T1000 (cell line): ENCODE measurements around the gene MOV10L1.

Experiments
- DNase-seq: peaks from one replicate; lab custom pipeline; 2025; ENCODE audit warnings: mixed read lengths; lab: John Stamatoyannopoulos, UW

MOV10L1 gene

DNA sequence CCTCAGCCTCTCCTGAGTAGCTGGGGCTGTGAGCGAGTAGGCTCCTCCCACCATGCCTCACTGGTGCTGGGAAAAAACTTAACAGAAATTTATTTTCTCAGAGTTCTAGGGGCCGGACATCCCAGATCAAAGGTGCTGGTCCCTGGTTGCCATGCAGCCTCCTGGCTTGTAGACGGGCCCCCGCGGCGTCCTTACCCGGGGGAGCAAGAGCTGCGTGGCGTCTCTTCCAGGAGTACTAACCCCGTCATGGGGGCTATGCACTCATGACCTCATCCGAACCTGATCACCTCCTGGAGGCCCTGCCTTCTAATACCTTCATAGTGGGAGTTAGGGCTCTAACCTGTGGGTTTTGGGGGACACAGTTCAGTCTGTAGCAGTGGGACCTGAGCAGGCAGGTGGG is 98.5 kb downstream of the MOV10L1 start:
- DNase-seq, result no peak

DNA sequence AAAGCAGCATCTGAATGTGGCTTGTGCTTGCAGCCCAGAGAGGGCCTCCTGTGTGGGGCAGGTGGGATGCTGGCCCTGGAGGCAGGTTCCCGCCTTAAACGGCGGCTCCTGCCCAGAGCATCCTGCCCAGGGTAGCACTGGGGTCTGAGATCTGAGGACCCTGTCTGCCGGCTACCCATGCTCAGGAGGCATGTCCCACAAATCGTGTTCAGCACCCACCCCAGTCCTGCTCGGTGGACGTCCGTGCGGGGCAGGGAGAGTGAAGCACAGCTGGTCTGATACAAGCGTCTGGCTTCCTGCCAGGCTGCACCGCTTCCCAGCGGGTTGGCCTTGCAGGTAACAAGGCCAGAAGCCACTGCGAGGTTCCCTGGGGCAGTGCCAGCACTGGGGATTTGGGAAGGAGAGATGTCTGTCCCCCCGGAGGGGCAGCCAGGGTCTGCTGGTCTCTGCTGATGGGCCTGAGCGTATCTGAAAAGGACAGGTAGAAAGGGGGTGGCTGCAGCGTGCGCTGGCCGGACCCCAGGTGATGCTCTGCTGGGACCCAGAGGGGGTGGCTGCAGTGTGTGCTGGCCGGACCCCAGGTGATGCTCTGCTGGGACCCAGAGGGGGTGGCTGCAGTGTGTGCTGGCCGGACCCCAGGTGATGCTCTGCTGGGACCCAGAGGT is 99.5 kb downstream of the MOV10L1 start:
- DNase-seq, result no peak

DNA sequence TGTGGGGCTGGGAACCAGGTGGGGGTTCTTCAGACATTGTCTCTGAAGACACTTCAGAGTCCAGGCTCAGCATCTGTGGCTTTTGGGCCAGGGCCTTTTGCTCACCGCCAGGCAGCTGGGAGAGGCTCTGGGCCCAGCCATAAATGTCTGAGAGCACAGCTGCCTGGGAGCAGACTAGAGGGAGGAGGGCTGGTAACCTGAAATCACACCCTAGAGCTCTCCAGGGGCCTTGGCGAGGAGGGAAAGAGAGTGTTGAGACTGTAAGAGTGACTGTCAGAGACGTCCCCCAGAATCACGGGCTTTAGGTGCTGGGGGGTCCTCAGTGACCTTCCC is 100.0 kb downstream of the MOV10L1 start:
- DNase-seq, result no peak

DNA sequence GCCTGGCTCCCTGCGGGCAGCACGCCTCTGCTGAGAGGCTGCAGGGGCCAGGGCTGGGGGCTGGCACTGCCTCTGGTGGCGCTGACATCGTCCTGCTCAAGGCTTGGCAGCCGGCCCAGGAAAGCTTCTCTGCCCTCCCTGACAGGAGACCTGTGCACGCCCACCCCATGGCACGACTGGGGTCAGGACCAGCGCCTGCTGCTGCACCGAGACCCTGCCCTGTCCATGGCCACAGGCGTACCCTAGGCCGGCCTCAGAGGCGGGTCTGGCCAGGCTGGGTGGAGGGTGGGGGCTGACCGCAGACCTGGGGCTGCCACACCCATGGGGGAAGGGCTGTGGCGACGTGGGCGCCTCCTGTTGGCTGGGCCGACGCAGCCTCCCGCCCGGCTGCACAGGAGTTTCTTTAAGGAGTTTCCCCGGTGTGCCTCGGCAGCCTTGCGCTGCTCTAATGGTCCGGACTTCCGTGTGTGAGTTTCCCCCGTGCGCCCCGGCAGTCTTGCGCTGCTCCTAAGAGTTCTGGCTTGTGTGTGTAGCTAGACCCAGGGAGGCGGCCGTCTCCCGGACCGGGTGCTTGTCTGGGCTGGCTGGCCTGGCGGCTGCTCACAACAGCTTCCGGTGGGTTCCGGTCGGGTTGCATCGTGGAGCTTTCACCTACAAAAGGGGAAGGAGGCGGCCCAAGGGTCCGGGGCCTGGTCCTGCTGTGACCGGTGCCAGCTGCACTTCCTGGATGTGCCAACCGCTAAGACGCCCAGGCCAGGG is 100.6 kb downstream of the MOV10L1 start:
- no peak for DNase-seq

DNA sequence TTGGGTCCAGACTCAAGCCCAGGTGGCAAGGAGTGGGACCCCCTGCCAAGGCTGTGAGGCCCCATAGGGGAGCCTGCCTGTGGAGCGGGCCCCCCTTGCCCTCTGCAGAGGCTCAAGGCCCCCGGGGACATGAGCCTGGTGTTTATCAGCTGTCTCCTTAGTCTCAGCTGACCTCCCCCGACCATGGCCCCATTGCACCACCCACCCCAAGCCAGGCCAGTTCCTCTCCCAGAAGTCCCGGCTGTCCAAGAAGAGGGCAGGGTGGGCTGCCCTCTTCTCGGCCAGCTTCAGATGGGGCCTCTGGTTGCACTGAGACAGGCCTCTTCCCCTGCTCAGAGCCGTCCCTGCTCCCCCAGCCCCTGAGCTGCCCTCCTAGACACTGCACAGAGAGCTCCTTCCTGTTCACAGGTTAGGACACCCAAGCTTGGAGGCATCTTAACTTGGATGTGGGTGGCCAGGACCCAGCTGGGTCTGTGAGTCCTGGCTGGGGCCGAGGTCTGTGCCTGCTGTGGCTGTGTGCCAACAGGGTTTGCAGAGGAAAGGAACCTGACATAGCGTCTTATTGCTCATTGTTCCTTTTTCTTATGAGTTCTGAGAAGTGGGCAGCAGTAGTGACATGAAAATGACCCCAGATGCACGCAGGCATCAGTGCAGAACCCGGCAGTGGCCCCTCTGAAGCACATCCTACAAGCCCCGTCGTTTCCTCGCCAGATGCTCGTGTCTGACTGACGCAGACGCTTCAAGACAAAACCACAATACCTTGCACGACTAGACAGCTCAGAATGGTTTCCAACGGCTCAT is 101.3 kb downstream of the MOV10L1 start:
- DNase-seq, result no peak

DNA sequence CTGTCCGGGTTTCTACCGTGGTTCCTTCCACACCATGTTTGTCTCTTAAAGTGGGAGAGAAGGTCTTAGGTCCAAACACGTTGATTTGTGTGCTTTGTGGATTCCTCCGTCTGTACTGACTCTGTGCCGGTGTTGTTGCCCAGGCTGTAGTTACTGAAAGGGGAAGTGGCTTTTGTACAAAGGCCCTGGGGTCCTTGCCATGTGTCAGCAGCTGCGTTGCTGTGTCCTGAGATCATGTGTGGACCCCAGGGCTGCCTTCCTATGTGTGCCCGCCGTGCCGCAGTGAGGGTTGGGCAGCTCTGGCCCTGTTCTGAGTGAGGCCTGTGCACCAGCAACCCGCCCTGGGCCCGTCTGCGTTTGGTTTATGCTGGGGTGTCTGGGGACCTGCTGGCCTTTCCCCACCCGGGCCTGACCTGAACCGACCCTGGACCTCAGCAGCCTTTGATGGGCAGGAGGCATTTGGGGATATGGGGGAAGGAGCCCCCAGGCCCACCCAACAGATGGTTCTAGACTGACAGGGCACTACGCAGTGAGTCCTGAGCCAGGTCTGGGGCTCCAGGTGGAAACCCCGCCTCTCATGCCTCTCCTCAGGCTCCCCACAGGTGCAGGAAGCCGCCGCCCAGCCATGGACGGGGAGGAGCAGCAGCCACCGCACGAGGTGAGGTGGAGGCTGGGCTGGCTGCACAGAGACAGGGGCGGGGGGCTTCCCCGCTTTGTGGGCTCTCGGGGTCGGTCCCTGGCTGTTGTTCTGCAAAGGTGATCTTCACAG is 102.8 kb downstream of the MOV10L1 start:
- no peak for DNase-seq

DNA sequence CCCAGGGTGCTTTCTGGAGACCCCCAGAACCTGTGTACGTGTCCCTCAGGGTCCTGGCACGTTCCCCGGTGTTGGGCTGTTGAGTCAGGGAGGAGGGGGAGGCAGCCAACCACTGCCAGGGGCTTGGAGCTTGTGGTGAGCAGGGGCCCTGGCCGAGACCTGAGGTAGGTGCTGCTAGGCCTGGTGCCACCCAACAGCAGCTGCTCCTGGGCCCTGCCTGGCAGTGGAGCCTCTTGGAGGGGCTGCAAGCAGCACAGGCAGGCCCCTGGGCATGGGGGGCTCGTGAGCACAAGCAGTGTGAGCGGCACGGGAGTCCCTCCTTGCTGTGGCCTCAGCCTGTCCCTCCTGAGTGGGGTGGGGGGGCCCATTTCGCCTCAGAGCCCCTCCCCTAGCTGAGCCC is 103.8 kb downstream of the MOV10L1 start:
- DNase-seq, result no peak

DNA sequence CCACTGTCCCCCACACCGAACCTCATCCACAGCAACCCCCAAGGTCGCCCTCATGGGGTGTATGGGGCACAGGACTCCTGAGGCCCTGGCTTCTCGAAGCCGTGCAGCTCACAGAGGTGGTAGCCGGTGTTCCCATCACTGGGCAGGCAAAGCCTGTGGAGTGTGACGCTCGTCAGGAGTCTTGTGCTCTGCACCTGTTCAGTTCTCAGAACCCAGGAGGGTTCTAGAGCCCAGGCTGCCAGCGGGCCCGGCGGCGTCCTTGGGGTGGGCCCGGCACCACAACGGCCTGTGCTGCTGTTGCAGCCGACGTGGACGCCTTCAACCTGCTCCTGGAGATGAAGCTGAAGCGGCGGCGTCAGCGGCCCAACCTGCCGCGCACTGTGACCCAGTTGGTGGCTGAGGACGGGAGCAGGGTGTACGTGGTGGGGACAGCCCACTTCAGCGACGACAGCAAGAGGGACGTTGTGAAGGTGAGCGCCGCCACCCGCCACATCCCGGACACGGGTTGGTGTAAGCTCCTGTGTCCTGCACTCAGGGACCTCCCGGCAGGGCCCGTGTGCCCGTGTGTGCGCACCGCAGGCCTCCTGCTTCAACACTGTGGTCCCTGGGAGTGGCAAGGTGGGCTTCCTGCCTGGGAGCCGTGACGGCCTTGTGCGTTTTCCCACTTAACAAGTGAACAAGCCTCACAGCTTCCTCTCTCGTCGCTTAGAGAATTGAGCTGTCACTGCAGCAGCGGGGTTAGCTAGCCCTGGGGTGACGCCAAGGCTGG is 104.4 kb downstream of the MOV10L1 start:
- DNase-seq, result no peak

DNA sequence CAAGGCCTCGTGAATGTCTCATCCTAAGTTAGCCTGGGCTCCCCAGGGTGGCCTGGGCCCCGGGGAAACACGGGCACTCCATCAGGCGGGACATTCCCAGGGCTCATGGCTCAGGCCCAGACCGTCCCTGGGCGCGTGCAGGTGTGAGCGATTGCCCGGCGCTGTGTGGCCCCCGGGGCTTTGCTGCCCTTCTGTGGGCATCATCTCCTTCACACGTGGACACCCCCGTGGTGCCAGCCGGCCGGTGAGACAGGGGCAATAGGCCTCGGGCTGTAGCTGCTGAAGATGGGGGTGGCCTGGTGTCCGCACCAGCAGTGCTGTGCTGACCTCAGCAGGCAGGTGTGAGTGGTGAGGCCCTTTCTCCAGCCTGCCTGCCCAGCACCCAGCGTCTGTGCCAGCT is 106.5 kb downstream of the MOV10L1 start:
- no peak for DNase-seq

DNA sequence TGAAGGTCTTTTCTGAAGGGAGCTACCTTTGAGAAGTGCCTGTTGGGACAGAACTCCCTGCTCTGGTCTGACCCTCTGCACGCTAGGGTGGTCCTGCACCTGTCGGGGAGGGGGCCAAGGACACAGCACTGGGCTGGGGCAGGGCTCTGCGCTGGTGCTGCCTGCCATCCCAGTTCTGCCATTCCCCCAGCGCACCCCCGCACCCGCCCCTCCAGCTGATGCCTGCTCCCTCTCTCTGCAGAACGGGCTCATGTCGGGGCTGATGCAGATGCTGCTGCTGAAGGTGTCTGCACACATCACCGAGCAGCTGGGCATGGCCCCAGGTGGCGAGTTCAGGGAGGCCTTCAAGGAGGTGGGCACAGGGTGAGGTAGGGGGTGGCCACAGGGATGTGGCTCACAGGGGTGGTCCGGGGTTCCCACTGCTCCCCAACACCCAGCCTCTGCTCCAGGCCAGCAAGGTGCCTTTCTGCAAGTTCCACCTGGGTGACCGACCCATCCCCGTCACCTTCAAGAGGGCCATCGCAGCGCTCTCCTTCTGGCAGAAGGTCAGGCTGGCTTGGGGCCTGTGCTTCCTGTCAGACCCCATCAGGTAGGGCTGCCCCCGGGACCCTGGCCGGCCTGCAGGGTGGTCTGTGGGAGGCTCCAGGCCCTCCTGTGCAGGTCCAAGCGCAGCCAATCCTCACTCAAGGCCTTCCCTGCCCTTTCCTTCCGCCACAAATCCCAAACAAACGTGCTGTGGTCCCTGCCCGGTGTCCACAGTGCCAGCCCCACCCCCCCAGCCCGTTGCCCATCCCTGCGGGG is 107.4 kb downstream of the MOV10L1 start:
- DNase-seq, result no peak

DNA sequence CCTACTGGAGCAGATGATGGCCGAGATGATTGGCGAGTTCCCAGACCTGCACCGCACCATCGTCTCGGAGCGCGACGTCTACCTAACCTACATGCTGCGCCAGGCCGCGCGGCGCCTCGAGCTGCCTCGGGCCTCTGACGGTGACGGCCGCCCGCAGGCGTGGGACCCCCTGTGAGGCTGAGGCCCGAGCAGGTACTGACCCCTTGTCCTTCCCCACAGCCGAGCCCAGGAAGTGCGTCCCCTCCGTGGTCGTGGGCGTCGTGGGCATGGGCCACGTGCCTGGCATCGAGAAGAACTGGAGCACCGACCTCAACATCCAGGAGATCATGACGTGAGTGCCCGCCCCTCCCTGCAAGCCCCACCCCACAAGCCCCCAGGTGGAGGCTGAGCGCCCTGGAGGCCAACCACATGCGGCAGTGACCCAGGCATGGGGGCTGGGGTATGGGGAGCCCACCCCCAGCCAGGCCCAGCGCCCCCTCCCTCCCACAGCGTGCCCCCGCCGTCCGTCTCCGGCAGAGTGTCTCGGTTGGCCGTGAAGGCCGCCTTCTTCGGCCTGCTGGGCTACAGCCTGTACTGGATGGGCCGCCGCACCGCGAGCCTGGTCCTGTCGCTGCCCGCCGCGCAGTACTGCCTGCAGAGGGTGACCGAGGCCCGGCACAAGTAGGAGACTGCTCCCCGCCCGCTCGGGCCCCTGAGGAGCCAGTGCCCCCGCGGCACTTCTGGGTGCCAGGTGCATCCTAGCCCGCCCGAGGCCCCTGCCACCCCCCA is 108.2 kb downstream of the MOV10L1 start:
- no peak for DNase-seq

DNA sequence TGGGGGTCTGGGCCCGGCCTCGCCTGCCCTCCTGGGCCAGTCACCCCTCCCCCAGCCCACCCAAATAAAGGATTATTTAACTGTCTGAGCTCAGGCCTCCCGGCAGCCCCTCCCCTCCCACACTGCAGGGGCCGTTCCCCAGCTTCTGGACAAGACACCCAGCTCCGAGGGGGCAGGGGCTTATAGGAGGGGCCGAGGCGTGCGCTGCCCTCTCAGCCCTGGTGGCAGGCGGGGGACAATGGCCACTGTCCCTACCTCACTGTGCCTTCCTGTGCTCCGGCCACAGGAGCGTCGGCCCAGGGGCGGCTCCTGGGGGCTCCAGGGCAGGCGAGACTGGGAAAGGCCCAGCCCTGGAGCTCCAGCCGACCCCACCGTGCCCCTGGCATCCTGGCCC is 108.8 kb downstream of the MOV10L1 start:
- no peak for DNase-seq

DNA sequence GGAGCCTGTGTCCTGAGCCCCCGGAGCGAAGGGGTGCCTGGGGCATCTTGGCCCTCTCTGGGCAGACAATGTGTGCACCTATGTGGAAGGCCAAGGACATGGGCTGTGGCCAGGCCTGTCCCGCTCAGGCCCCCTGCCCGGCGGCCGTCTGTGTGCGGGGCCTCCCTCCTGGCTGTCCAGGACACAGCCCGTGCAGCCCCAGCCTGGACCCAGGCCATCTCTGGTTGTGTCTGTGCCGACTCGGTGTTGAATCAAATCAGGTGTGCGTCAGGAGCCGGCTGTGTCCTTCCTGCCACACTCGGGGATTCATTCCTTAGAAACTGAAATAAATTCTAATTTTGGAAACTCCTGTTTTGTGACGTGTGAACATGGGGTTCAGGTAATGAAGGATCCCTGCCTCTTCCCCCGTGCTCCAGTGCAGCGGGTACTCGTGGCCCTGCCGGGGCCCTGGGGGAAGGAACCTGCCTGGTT is 109.5 kb downstream of the MOV10L1 start:
- DNase-seq, result no peak

DNA sequence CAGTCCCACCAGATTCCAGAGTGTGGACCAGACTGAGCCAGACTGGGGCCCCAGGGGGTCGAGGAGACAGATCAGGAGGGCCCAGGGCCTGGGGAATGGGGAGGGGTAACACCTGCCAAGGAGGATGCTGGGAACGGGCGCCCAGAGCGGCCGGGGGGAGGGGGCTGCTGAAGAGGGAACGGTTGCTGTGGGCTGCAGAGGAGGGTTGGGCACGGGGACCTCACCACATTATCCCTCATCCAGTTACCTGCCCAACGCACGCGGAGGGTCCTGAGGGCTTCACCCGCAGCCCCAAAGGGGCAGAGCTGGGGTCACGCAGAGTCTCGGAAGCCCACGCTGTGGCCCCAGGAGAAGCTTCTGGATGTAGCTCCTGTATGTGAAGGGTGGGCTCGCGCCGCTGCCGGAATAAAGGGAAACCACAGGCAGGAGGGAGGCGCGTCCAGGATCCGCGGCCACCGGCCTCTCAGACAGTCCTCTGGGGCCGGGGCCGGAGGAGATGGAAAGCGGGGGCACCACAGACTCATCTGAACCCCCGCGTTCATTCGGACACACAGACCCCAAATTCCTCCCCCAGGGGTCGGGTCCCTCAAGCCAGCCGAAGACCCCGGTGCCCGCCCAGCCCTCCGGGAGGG is 110.1 kb downstream of the MOV10L1 start:
- no peak for DNase-seq

DNA sequence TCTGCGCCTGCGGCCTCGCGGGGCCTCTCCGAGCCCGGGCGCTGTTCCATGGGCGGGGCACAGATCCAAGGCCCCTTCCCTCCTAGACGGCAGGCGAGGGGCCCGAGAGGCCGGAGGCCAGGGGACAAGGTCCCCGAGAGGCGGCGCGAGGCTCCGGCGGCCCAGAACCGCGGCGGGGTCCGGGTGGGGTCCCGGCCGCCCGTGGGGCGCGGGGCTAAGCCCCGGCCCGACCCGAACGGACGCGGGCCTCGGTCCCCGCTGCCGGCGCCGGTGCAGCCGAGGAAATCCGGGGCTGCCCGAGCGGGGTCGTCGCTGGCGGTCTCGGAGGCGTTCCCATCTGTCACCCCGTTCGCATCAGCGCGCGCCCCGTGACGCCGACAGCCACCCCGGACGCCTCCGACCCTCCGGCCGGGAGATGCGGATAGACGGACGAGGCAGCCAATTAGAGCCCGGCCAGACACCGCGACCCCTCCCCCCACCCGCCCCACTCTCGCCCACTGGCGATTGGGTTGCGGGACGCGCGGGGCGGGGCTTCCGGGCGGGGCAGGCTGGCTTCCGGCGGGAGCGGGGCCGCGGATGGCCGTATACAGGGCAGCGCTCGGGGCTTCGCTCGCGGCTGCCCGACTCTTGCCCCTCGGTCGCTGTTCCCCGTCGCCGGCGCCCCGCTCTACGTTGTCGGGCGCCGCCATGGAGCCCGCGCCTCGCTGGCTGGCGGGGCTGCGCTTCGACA is 110.8 kb downstream of the MOV10L1 start, which contains the start of gene SELENOO:
Gene SELENOO, plus strand, starts transcription at position 551 of the 730 bp plus-strand sequence. Its CDS starts 26 bp downstream, at position 577.
- peak; percentile 82 for DNase-seq

DNA sequence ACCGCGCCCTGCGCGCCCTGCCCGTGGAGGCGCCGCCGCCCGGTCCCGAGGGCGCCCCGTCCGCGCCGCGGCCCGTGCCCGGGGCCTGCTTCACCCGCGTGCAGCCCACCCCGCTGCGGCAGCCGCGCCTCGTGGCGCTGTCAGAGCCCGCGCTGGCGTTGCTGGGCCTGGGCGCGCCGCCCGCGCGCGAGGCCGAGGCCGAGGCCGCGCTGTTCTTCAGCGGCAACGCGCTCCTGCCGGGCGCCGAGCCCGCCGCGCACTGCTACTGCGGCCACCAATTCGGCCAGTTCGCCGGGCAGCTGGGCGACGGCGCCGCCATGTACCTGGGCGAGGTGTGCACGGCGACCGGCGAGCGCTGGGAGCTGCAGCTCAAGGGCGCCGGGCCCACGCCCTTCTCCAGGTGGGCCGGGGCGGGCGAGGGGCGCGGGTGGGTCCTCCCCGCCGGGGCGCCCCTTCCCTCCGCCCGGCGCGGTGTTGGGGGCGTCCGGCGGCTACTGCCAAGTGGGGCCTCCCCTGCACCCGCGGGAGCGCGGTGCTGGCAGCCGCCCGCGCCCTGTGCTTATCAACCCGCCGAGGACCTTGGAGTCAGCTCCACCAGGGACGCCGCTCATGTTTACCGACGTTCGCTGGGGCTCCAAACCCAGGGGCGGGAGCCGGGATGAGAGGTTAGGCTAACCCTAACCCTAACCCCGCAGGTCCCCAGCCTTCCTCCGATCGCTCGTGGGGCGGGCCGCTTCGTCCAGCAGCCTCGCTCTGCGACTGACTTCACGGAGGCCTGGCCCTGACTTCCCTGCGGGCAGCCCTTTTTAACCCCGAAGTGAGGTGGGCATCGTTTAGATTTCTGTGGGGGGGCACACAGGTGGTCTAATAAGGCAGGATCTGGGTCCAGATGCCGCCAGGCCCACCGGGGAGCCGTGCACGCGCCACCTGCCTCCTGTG is 111.7 kb downstream of the MOV10L1 start:
- no peak for DNase-seq

DNA sequence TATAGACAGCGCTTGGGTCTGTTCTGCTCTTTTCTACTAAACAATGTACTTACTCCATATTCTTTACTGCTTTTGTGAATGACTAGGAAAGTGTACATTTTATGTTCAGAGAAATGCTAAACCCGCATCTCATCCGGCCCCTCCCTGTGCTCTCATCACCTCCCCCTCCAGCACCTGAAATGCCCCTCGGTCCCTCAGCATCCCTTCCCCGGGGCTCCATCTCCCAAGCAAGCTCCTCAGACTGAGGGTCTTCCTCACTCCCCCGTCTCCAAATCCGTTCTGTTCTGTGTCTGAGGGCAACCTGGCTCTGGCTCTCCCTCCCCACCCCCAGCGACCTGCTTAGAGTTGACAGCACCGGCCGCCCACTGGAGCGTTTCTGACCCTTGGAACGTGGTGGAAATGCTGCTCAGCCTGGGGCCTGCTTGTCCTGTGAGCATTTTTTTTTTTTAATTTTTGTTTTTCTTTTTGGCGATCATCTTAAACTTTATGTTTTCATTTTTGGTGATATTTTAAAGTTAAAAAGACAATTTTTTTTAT is 112.4 kb downstream of the MOV10L1 start:
- no peak for DNase-seq
